ENCODE data around the gene DGUOK.
A peak's percentile ranks its signal among the peaks of the same experiment; 100 is the strongest.

Gene DGUOK

GRCh38 chr2:73999881-74000597 is 73.4 kb downstream of the DGUOK start:
- DNase-seq, result no peak

- no peak for DNase-seq
These were observed 74.0 kb downstream of the DGUOK start for GRCh38 chr2:74000666-74001065.

GRCh38 chr2:74001121-74001520 is 74.4 kb downstream of the DGUOK start:
- DNase-seq, result peak in 1 of 2 experiments; percentile 44

- DNase-seq, result no peak
These were observed 75.3 kb downstream of the DGUOK start for GRCh38 chr2:74001781-74002504.

- peak; percentile 75 to 80 for DNase-seq
These were observed 76.1 kb downstream of the DGUOK start for GRCh38 chr2:74002505-74003421.

- DNase-seq, result no peak
These were observed 77.0 kb downstream of the DGUOK start for GRCh38 chr2:74003494-74004211.

- no peak for DNase-seq
These were observed 77.8 kb downstream of the DGUOK start for GRCh38 chr2:74004212-74005182.

- no peak for DNase-seq
These were observed 79.1 kb downstream of the DGUOK start for GRCh38 chr2:74005786-74006185.

GRCh38 chr2:74006459-74006858 is 79.8 kb downstream of the DGUOK start:
- DNase-seq, result no peak

GRCh38 chr2:74007121-74007520 is 80.4 kb downstream of the DGUOK start:
- no peak for DNase-seq

GRCh38 chr2:74007711-74008110 is 81.0 kb downstream of the DGUOK start:
- DNase-seq, result no peak
